Mesothelial cell of epicardium (in vitro differentiated cells): ENCODE results near the gene SLC27A5. TPM values are rescaled to one million over a fixed set of nuclear protein-coding genes. Genes with fewer than 3 reads are reported as not detected.

Experiments used
- DNase-seq, 2 experiments: peaks; one replicate each; pipeline ENCODE4 v3.0.0; 2021; ENCODE audit warnings: low spot score in 2 of 2; ENCODE audit not compliant: unreplicated experiment in 2 of 2
- H3K27ac Mint-ChIP-seq: 2 replicates; pipeline ENCODE4 v1.8.0; 2021; ENCODE audit warnings: mixed read lengths
- H3K27me3 Mint-ChIP-seq: 2 replicates; pipeline ENCODE4 v1.8.0; 2021; ENCODE audit warnings: low read depth, mixed read lengths
- H3K36me3 Mint-ChIP-seq: 2 replicates; pipeline ENCODE4 v1.8.0; 2021; ENCODE audit warnings: mixed read lengths
- H3K4me1 Mint-ChIP-seq: 2 replicates; pipeline ENCODE4 v1.8.0; 2021; ENCODE audit warnings: mixed read lengths
- H3K4me3 Mint-ChIP-seq: 2 replicates; pipeline ENCODE4 v1.8.0; 2021; ENCODE audit warnings: mild to moderate bottlenecking, moderate library complexity, mixed read lengths
- H3K9me3 Mint-ChIP-seq: 2 replicates; pipeline ENCODE4 v1.8.0; 2021; ENCODE audit warnings: mixed read lengths
- total RNA-seq: library from RNA; stranded (reverse); gene quantifications from 3 replicates; pipeline ENCODE4 v1.2.1, GENCODE V29; 2021
- TF ChIP-seq, protein P1 (sequence below): fragments of 200-600 bp; sonication (generic); IDR thresholded peaks from one replicate; pipeline ENCODE4 v1.5.0; 2021; ENCODE audit warnings: antibody characterized with exemption; ENCODE audit not compliant: unreplicated experiment

The SLC27A5 gene
- total RNA-seq, 1 donor from 2014 or later: 14.2 TPM

DNA sequence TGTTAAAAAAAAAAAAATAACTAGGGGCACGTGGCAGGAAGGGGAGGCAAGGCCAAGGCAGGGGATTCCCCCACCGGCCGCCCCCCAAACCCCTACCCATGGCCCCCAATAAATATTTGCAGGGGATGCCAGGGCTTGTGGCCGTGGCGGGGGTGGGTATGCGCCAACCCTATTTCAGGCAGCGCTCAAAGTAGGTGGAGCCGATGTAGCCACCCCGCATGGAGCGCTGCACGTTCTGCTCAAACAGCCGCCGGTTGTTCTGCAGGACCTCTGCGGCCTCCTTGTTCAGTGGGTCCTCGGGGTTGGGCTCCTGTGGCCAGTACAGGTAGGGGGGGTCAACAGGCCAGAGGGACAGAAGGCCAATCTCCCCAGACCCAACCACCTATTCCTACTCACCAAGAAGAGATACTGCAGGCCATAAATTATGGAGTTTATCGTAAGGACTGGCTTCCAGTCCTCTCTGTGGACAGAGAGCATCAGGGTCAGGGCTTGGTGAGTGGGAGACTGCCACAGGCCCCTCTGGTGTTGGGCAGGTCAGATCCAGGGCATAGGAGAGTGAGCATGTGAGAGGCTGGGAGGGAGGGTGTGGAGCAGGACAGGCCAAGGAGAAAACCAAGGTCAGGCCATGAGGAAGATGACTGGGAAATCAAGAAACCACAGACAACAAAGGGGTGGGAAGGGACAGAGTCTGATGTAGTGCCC, 44.3 kb upstream of the SLC27A5 start:
- peaks cover 54% of the 10 kb centered on the region for H3K4me1 Mint-ChIP-seq
- H3K4me3 Mint-ChIP-seq: peak overlapping the region; percentile 94
- H3K27ac Mint-ChIP-seq: peak overlapping the region; percentile 100
- H3K36me3 Mint-ChIP-seq: peaks cover 24% of the 10 kb centered on the region
- H3K9me3 Mint-ChIP-seq: no peaks in the 10 kb centered on the region
- TF ChIP-seq, protein P1, sequence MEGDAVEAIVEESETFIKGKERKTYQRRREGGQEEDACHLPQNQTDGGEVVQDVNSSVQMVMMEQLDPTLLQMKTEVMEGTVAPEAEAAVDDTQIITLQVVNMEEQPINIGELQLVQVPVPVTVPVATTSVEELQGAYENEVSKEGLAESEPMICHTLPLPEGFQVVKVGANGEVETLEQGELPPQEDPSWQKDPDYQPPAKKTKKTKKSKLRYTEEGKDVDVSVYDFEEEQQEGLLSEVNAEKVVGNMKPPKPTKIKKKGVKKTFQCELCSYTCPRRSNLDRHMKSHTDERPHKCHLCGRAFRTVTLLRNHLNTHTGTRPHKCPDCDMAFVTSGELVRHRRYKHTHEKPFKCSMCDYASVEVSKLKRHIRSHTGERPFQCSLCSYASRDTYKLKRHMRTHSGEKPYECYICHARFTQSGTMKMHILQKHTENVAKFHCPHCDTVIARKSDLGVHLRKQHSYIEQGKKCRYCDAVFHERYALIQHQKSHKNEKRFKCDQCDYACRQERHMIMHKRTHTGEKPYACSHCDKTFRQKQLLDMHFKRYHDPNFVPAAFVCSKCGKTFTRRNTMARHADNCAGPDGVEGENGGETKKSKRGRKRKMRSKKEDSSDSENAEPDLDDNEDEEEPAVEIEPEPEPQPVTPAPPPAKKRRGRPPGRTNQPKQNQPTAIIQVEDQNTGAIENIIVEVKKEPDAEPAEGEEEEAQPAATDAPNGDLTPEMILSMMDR: no peak
- H3K27me3 Mint-ChIP-seq: no peaks in the 10 kb centered on the region
- no peak for DNase-seq

DNA sequence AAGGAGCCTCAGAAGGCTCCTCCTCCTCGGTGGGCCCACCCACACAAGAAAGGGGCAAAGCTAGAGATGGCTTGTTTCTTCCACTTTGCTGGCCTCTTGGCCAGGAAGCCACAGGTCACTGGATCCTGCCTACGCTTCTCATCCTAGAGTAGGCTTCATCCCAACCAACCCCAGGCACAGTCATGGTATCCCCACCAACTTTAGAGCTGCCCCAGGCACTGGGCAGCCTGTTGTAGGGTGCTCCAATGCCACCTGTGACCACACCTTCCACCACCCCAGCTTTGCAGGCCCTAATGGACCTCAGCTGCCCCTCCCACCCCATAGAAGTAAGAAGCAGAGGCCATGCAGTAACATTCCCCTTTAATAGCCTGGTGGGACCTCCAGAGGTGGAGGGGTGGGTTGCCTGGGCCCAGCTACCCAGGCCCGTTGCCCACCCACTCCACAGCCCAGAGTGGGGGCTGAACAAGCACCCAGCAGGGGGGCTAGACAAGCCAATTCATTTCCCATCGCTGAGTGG, 43.6 kb upstream of the SLC27A5 start:
- Mint-ChIP-seq H3K36me3 (peaks cover 26% of the 10 kb centered on the region), H3K27me3 (no peaks in the 10 kb centered on the region), H3K9me3 (no peaks in the 10 kb centered on the region), H3K27ac (peak overlapping the region; percentile 100), H3K4me1 (peaks cover 53% of the 10 kb centered on the region), H3K4me3 (peak overlapping the region; percentile 94)
- TF ChIP-seq, protein P1: no peak
- DNase-seq: no peak

DNA sequence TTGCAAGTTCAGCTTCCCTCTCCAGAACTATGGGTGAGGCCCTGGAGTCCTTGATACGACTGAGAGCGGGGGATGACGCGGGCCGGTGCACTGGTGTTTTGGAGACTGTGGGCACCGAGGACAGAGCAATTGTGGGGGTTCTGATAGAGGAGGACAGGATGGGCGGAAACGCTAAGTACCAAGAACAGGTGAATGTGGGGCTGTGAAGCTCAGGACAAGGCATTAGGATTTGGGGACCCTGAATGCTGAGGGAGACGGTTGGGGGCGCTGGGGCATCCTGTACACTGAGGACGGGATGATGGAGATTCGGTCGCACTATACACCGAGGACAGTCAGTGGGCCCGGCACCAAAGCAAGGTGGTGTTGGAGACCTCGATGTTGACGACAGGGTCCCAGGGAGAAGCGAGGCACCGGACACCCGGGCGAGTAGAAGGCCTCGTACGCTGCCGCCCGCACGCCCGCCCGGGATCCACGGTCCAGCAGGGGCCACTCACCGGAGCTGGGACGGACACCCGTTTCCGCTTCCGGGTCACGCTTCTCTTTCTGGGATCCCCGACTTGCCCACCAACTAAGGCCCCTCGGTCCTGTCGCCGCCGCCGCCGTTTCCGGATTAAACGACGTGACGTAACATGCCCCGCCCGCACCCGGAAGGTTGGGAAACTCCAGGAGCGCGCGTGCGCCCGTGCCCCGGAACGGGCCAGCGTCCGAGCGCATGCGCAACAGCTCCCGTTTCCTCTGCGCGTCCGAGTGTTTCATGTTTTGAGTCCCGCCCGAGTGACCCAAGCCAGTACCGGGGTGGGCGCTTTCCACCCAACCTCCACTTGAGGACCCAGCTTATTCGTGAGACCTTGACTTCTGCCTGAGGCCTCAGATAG, 42.9 kb upstream of the SLC27A5 start, which contains the start of gene CHMP2A:
CHMP2A (minus strand) TSS at position 612 of the 875 bp plus-strand sequence. CDS start 893 bp downstream, outside the sequence.
- H3K4me3 Mint-ChIP-seq: peak within 1 kb of the TSS; percentile 94
- peak; percentile 98 to 99 for DNase-seq
- H3K9me3 Mint-ChIP-seq: no peaks in the 10 kb centered on the region
- H3K4me1 Mint-ChIP-seq: peaks cover 46% of the 10 kb centered on the region
- peaks cover 28% of the 10 kb centered on the region for H3K36me3 Mint-ChIP-seq
- H3K27me3 Mint-ChIP-seq: no peaks in the 10 kb centered on the region
- peak within 1 kb of the TSS; percentile 100 for H3K27ac Mint-ChIP-seq
- TF ChIP-seq, protein P1: no peak

DNA sequence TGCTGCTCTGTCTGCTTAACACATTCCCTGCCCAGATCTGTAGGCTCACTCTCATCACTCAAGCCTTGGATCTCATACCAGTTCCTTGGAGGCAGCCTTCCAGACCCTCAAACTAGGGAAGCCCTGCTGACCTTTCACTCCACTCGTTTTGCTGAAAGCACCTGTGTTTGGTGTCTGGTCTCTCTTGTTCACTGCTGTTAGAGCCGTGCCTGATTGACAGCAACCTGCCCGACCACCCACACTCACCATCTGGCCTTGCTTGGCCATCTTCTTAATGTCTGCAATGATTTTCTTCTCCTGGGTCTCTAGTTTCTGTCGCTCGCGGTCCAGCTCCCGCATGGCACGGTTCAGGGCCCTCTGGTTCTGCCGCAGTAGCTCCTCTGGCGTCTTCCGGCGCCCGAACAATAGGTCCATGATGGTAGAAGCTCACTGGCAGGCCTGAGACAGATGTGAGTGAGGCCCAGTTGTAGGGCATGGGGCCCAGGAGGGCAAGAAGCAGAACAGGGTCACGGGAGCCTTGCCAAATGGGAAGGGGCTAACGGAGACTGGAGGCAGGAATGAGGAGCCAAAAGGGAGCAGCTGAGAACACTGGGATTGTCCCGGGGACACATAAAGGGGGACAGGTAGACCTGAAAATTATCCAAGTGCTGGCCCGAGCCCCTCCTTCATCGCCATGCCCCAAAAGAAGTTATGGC, 42.2 kb upstream of the SLC27A5 start:
- Mint-ChIP-seq H3K27ac (peak overlapping the region; percentile 100), H3K27me3 (no peaks in the 10 kb centered on the region), H3K36me3 (peaks cover 31% of the 10 kb centered on the region), H3K4me1 (peaks cover 39% of the 10 kb centered on the region), H3K4me3 (peak overlapping the region; percentile 94), H3K9me3 (no peaks in the 10 kb centered on the region)
- TF ChIP-seq, protein P1: no peak
- no peak for DNase-seq

DNA sequence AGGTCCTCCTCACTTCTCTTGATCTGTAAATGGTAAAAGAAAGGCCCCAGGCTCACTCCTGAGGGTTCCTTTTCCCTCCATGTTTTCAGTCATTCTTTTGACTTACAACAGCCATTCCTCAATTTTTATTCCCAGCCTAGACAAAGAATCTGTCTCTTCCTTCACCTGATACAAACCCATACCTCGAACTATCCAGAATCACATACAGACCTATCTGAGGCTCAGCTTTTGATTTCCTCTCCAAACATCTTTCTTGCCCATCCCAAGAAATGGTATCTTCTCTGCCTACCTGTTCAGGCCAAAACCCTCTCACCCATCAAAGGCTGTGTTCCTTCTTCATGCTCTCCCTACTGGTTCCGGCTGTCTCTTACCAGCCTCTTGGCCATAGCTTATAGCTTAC, 40.9 kb upstream of the SLC27A5 start:
- no peak for DNase-seq
- H3K27ac Mint-ChIP-seq: peak overlapping the region; percentile 35
- peaks cover 34% of the 10 kb centered on the region for H3K4me1 Mint-ChIP-seq
- H3K36me3 Mint-ChIP-seq: peaks cover 34% of the 10 kb centered on the region
- H3K4me3 Mint-ChIP-seq: peak overlapping the region; percentile 9
- TF ChIP-seq, protein P1: no peak
- H3K9me3 Mint-ChIP-seq: no peaks in the 10 kb centered on the region
- no peaks in the 10 kb centered on the region for H3K27me3 Mint-ChIP-seq
